K562 (cell line): ENCODE results near the gene RNF168. TPM values are rescaled to one million over a fixed set of nuclear protein-coding genes. Genes with fewer than 3 reads are reported as not detected.
A peak's percentile ranks its signal among the peaks of the same experiment; 100 is the strongest.

Experiments
- ARNT ChIP-seq, 2 experiments: fragments of 450-650 bp; IDR thresholded peaks; 2 replicates each; pipeline ENCODE4 v1.6.1; 2016; ENCODE audit warnings: mild to moderate bottlenecking in 1 of 2
- CREB1 ChIP-seq, 2 experiments: sonication (generic) in 1 of 2; formaldehyde crosslinking in 1 of 2; IDR thresholded peaks; 2 replicates each; pipeline versions ENCODE4 v1.6.1 to v1.8.0; 2012 to 2022; ENCODE audit warnings: inconsistent platforms in 1 of 2, mild to moderate bottlenecking in 1 of 2, missing genetic modification reagents in 1 of 2, moderate library complexity in 1 of 2
- DACH1 ChIP-seq: fragments of 450-650 bp; IDR thresholded peaks from 2 replicates; pipeline ENCODE4 v1.6.1; 2018; ENCODE audit not compliant: partially characterized antibody
- FIP1L1 ChIP-seq: fragments of 200-400 bp; formaldehyde crosslinking; IDR thresholded peaks from 2 replicates; pipeline ENCODE4 v1.6.1; 2018; ENCODE audit warnings: mild to moderate bottlenecking, low read depth, low read length; ENCODE audit not compliant: poor library complexity, severe bottlenecking
- HDAC6 ChIP-seq: IDR thresholded peaks from 2 replicates; pipeline ENCODE4 v1.6.1; 2012; ENCODE audit warnings: low read depth, mild to moderate bottlenecking, control low read depth, inconsistent platforms, low read length, moderate library complexity
- HDGF ChIP-seq: fragments of 450-650 bp; IDR thresholded peaks from 2 replicates; pipeline ENCODE4 v1.6.1; 2016
- KDM5B ChIP-seq: fragments of 200-600 bp; sonication (generic); IDR thresholded peaks from 2 replicates; pipeline ENCODE4 v1.6.1; 2012; ENCODE audit warnings: low read depth, mild to moderate bottlenecking, moderate library complexity, low read length, control low read depth, inconsistent platforms; ENCODE audit not compliant: insufficient replicate concordance
- MEF2D ChIP-seq: conservative IDR thresholded peaks from 2 replicates; pipeline ENCODE4 v1.6.1; 2016; ENCODE audit warnings: low read depth, missing genetic modification characterization, missing compliant biosample characterization
- MNT ChIP-seq, 2 experiments: fragments of 450-650 bp; conservative IDR thresholded peaks; 2 replicates each; pipeline ENCODE4 v1.6.1; 2017; ENCODE audit warnings: mild to moderate bottlenecking in 2 of 2, moderate library complexity in 2 of 2
- PML ChIP-seq: IDR thresholded peaks from 2 replicates; pipeline ENCODE4 v1.6.1; 2012; ENCODE audit warnings: low read length, inconsistent platforms
- POLR2H ChIP-seq: IDR thresholded peaks from 2 replicates; pipeline ENCODE4 v1.6.1; 2016; ENCODE audit warnings: missing genetic modification characterization, low read depth, mild to moderate bottlenecking, control low read depth, missing compliant biosample characterization, moderate library complexity
- SRSF1 ChIP-seq: fragments of 200-400 bp; formaldehyde crosslinking; IDR thresholded peaks from 2 replicates; pipeline ENCODE4 v1.6.1; 2017; ENCODE audit warnings: mild to moderate bottlenecking, low read depth, low read length, moderate library complexity
- STAG1 ChIP-seq: sonication (generic); formaldehyde crosslinking; IDR thresholded peaks from 2 replicates; pipeline ENCODE4 v1.5.0; 2020; ENCODE audit warnings: missing genetic modification reagents, borderline replicate concordance
- TEAD2 ChIP-seq: fragments of 450-650 bp; IDR thresholded peaks from 2 replicates; pipeline ENCODE4 v1.6.1; 2016; ENCODE audit warnings: missing genetic modification characterization, control low read depth, missing compliant biosample characterization
- TSHZ1 ChIP-seq: fragments of 250-450 bp; sonication (Bioruptor Pico); IDR thresholded peaks from 2 replicates; pipeline ENCODE4 v1.4.0; 2020; ENCODE audit warnings: mild to moderate bottlenecking, moderate library complexity
- ZC3H4 ChIP-seq: sonication (generic); formaldehyde crosslinking; IDR thresholded peaks from 2 replicates; pipeline ENCODE4 v1.9.0; 2021; ENCODE audit warnings: missing genetic modification reagents, borderline replicate concordance
- ZNF347 ChIP-seq: fragments of 450-650 bp; formaldehyde crosslinking; IDR thresholded peaks from 2 replicates; pipeline ENCODE4 v1.4.0; 2020; ENCODE audit warnings: low read depth, mild to moderate bottlenecking, moderate library complexity
- ZNF436 ChIP-seq: fragments of 250-450, 450-650 bp; sonication (Bioruptor Pico); formaldehyde crosslinking; IDR thresholded peaks from 2 replicates; pipeline ENCODE4 v1.7.0; 2020; ENCODE audit warnings: mild to moderate bottlenecking
- ZNF584 ChIP-seq: fragments of 200-800 bp; sonication (Bioruptor generic); IDR thresholded peaks from 2 replicates; pipeline ENCODE4 v1.6.1; 2016; ENCODE audit warnings: low read depth, mild to moderate bottlenecking, missing genetic modification characterization, missing compliant biosample characterization
- polyA plus RNA-seq, 8 experiments: library from polyadenylated mRNA; depleted of rRNA in 4 of 8; stranded (reverse) in 5 of 8; unstranded in 3 of 8; fragments of >200 nt; fragmentation: Nextera tagmentation in 2 of 8; fragmentation: Illumina TruSeq in 1 of 8; extraction: Ambion mirVana in 2 of 8; extraction: Trizol in 1 of 8; gene quantifications; 2 replicates each; pipeline versions ENCODE4 v1.2.1 to v1.2.3, GENCODE V29; 2011 to 2014; ENCODE audit warnings: inconsistent platforms in 1 of 8, missing spikeins in 1 of 8
- total RNA-seq, 7 experiments: library from RNA; depleted of rRNA in 6 of 7; stranded (reverse); fragments of >200 nt in 6 of 7; fragmentation: Illumina TruSeq in 2 of 7; extraction: Trizol in 2 of 7; gene quantifications; 2 replicates each; pipeline versions ENCODE4 v1.2.1 to v1.2.3, GENCODE V29; 2011 to 2021; ENCODE audit warnings: low replicate concordance in 1 of 7
- TF ChIP-seq, protein P1 (sequence below): fragments of 450-650 bp; IDR thresholded peaks from 2 replicates; pipeline ENCODE4 v1.7.1; 2018; ENCODE audit warnings: mild to moderate bottlenecking, low read depth; ENCODE audit not compliant: partially characterized antibody

RNF168 gene
- total and polyA plus RNA-seq, 9 of the 15 experiments (the other 6 are each of a cell fraction or from before 2014, with no cell fraction given): 6.0 to 32.1 (median 16.6) TPM

DNA sequence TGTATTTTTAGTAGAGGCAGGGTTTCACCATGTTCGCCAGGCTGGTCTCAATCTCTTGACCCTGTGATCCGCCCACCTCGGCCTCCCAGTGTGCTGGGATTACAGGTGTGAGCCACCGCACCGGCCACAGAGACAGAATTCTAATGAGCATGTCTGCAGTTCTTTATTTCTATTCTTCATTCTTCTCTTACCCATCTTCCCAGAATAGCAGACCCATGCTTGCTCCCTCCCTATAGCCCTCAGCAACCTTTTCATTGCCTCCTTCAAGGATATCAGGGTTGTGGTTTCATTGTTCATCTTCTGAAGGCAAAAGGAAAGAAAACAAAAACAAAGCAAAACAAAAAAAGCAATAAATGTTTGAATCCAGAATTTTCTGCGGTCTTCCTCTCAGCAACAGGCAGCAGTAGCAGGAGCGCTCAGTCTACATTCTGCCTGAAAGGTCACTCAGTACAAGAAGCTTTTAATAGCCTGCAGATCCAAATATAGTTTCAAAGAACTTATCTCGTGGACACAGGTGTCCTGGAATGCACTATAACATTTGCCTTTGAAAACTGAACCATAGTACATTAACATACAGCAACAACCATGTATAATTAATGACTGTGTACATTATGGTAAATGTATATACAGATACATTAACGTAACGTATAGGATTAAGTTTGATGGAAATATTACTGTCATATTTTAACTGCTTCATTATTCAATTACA lies 11.5 kb upstream of the RNF168 start, which contains the start of gene SMCO1 (continued):
- TF ChIP-seq MNT (conservative IDR thresholded peaks at IDR 0.05) (peak in 1 of 2 experiments; percentile 18; a peak in 1 of 4 replicates), TSHZ1 (CRISPR knock-in tag) (no peak), ZNF347 (no peak), PML (peak; percentile 55; the same call in 1 of the 2 replicates), DACH1 (no peak), KDM5B (no peak), CREB1 (IDR thresholded peaks at IDR 0.05) (no peak), CREB1 (CRISPR knock-in tag; IDR thresholded peaks at IDR 0.05) (no peak), HDAC6 (no peak), ZNF584 (CRISPR knock-in tag) (no peak), HDGF (no peak), ARNT (IDR thresholded peaks at IDR 0.05) (0 out of 4 replicates have a peak, but pooled peaks of 1 of the 2 experiments have one; percentile 33), ZC3H4 (CRISPR knock-in tag) (no peak), STAG1 (CRISPR knock-in tag) (no peak), MEF2D (tag) (peak; percentile 97), POLR2H (tag) (no peak), ZNF436 (CRISPR knock-in tag) (no peak), SRSF1 (no peak), FIP1L1 (no peak), TEAD2 (tag) (no peak; the same call in 1 of the 2 replicates)
- TF ChIP-seq, protein P1, sequence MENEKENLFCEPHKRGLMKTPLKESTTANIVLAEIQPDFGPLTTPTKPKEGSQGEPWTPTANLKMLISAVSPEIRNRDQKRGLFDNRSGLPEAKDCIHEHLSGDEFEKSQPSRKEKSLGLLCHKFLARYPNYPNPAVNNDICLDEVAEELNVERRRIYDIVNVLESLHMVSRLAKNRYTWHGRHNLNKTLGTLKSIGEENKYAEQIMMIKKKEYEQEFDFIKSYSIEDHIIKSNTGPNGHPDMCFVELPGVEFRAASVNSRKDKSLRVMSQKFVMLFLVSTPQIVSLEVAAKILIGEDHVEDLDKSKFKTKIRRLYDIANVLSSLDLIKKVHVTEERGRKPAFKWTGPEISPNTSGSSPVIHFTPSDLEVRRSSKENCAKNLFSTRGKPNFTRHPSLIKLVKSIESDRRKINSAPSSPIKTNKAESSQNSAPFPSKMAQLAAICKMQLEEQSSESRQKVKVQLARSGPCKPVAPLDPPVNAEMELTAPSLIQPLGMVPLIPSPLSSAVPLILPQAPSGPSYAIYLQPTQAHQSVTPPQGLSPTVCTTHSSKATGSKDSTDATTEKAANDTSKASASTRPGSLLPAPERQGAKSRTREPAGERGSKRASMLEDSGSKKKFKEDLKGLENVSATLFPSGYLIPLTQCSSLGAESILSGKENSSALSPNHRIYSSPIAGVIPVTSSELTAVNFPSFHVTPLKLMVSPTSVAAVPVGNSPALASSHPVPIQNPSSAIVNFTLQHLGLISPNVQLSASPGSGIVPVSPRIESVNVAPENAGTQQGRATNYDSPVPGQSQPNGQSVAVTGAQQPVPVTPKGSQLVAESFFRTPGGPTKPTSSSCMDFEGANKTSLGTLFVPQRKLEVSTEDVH: no peak
